Mammary epithelial cell (primary cell): ENCODE data around the gene SIVA1.

Experiments
- EZH2 ChIP-seq: IDR thresholded peaks from 2 replicates; pipeline ENCODE4 v1.6.1; 2012; ENCODE audit warnings: low read length, inconsistent platforms, borderline replicate concordance
- TF ChIP-seq, protein P1 (sequence below), 2 donors: IDR thresholded peaks in 1 of 2; conservative IDR thresholded peaks in 1 of 2; 2 replicates each; pipeline ENCODE4 v1.5.1; 2011 to 2012; ENCODE audit warnings: inconsistent platforms in 2 of 2, low read length in 2 of 2, mild to moderate bottlenecking in 2 of 2, control low read depth in 1 of 2, low read depth in 1 of 2; ENCODE audit not compliant: insufficient read depth in 1 of 2; ENCODE audit errors: extremely low read depth in 1 of 2

- no peak for TF ChIP-seq EZH2
- TF ChIP-seq, protein P1, sequence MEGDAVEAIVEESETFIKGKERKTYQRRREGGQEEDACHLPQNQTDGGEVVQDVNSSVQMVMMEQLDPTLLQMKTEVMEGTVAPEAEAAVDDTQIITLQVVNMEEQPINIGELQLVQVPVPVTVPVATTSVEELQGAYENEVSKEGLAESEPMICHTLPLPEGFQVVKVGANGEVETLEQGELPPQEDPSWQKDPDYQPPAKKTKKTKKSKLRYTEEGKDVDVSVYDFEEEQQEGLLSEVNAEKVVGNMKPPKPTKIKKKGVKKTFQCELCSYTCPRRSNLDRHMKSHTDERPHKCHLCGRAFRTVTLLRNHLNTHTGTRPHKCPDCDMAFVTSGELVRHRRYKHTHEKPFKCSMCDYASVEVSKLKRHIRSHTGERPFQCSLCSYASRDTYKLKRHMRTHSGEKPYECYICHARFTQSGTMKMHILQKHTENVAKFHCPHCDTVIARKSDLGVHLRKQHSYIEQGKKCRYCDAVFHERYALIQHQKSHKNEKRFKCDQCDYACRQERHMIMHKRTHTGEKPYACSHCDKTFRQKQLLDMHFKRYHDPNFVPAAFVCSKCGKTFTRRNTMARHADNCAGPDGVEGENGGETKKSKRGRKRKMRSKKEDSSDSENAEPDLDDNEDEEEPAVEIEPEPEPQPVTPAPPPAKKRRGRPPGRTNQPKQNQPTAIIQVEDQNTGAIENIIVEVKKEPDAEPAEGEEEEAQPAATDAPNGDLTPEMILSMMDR (conservative IDR thresholded peaks at IDR 0.05 in 1 of 2, IDR thresholded peaks at IDR 0.05 in 1 of 2; ENCODE audit: extremely low read depth in 1 of 2, insufficient read depth in 1 of 2, low read depth in 1 of 2, low read length in 2 of 2): no peak
These were observed 34.8 kb downstream of the SIVA1 start for GRCh38 chr14:104787736-104788135.
